ENCODE measurements around the gene FOXJ3. TPM values are rescaled to one million over a fixed set of nuclear protein-coding genes. Genes with fewer than 3 reads are reported as not detected.
A peak's percentile ranks its signal among the peaks of the same experiment; 100 is the strongest.

FOXJ3 gene
- total RNA-seq, 1 experiment from 2014 or later = 55.3 TPM

DNA sequence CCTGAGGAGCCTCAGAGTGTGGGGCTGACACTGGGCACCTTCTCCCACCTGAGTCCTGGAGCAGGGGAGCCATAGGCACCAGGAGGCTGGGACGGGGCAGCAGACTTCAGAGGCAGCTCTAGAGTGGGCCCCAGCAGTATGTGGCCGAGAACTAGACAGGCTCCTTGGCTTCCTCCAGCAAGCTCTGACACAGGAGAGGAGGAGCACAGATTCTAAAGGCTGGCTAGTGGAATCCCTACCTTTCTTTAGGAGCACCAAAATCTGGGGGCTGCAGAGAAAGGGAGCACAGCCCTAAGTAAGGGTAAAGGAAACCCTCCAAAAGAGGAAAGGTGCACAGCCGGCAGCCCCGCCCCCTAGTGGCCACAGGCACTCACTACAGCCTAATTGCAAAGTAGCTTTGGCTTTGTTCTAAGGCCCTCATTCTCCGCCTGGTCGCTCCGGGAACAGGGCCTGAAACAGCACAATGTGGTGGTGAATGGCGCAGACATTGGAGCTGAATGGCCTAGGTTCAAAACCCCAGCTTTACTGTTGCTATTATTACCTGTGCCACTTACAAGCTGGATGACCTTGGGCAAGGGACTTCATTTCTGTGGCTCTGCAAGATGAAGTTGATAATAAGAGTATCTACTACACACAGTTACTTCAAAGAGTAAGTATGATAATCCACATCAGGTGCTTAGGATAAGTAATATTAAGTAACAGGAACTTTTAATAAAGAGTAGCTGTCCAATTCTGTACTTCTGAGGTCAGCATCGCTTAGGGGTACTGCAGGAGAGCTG lies 161.7 kb downstream of the FOXJ3 start:
- in situ Hi-C loops (cut with HindIII; ENCODE audit: low pct_unique_long_range_greater_than_20kb, low sequenced_read_pairs) (no loop called here), intact Hi-C loops (cut with micrococcal nuclease; ENCODE audit: unreplicated experiment) (loop anchor here (10.0 kb wide), 1 partner anchor 141 kb away; no protein-coding TSS in a partner anchor)
- H3K4me1 ChIP-seq (ENCODE audit: control insufficient read depth, insufficient read depth, low read length) = no peaks in the 10 kb centered on the region; the same call in 1 of the 2 replicates
- no peak overlapping the region for H3K27ac ChIP-seq (ENCODE audit: low read length)
- H3K36me3 ChIP-seq (ENCODE audit: control insufficient read depth, insufficient read depth, low read length) = no peaks in the 10 kb centered on the region; the same call in 1 of the 2 replicates
- TF ChIP-seq CTCF (IDR thresholded peaks at IDR 0.05) (peak; percentile 99), SIN3A (IDR thresholded peaks at IDR 0.05; ENCODE audit: borderline replicate concordance, insufficient read depth, low read depth, low read length) (no peak)
- ChIA-PET CTCF (interaction anchor here (0.6 to 1.1 kb wide), 8 partner anchors 9 to 1756 kb away, joined by 3 to 9 read pairs (median 4); partner anchors contain the start of gene GUCA2A), POLR2A (no interaction called here)
- ATAC-seq (peak; percentile 66), DNase-seq (ENCODE audit: low read depth, low spot score) (peak; percentile 43)
- no peaks in the 10 kb centered on the region for H3K27me3 ChIP-seq (ENCODE audit: control insufficient read depth, insufficient read depth, low read length)
- no peaks in the 10 kb centered on the region for H3K9me3 ChIP-seq (ENCODE audit: control insufficient read depth, insufficient read depth, low read depth, low read length)
- no TSS peak for BruUV-seq (replicated peaks)
- no peak overlapping the region for H3K4me3 ChIP-seq (ENCODE audit: low read depth in 2 of 2, low read length in 2 of 2)

- ATAC-seq = no peak
- Histone ChIP-seq H3K4me1 (ENCODE audit: control insufficient read depth, insufficient read depth, low read length) (no peaks in the 10 kb centered on the region; the same call in 1 of the 2 replicates), H3K27ac (ENCODE audit: low read length) (no peak overlapping the region), H3K4me3 (ENCODE audit: low read depth in 2 of 2, low read length in 2 of 2) (no peak overlapping the region), H3K27me3 (ENCODE audit: control insufficient read depth, insufficient read depth, low read length) (no peaks in the 10 kb centered on the region), H3K36me3 (ENCODE audit: control insufficient read depth, insufficient read depth, low read length) (no peaks in the 10 kb centered on the region; the same call in 1 of the 2 replicates), H3K9me3 (ENCODE audit: control insufficient read depth, insufficient read depth, low read depth, low read length) (no peaks in the 10 kb centered on the region)
- CTCF ChIA-PET = interaction anchor here (0.6 to 1.0 kb wide), 5 partner anchors 8 to 1757 kb away, joined by 3 to 9 read pairs (median 3); partner anchors contain the start of gene GUCA2A
- intact Hi-C loops (cut with micrococcal nuclease; ENCODE audit: unreplicated experiment) (loop anchor here (10.0 kb wide), 1 partner anchor 142 kb away; no protein-coding TSS in a partner anchor), in situ Hi-C loops (cut with HindIII; ENCODE audit: low pct_unique_long_range_greater_than_20kb, low sequenced_read_pairs) (no loop called here)
- BruUV-seq (replicated peaks) = no TSS peak
- no peak for DNase-seq (ENCODE audit: low read depth, low spot score)
- TF ChIP-seq REST (IDR thresholded peaks at IDR 0.05; ENCODE audit: insufficient read depth in 1 of 2, low read depth in 2 of 2, low read length in 1 of 2) = no peak
- POLR2A ChIA-PET = no interaction called here
Measured at GRCh38 chr1:42172381-42173133, 162.5 kb downstream of the FOXJ3 start.
